A673 (cell line): ENCODE results near the gene TTC33.

Experiments used
- EZH2 ChIP-seq: fragments of 200-600 bp; sonication (generic); IDR thresholded peaks from 2 replicates; pipeline ENCODE4 v1.6.1; 2017; ENCODE audit warnings: borderline replicate concordance, low read depth, mild to moderate bottlenecking, mixed read lengths, antibody characterized with exemption, low read length; ENCODE audit not compliant: poor library complexity, severe bottlenecking
- TF ChIP-seq, protein P1 (sequence below): fragments of 300-800, 200-600 bp; sonication (generic); conservative IDR thresholded peaks from 2 replicates; pipeline ENCODE4 v1.5.1; 2017; ENCODE audit warnings: low read depth, mild to moderate bottlenecking, antibody characterized with exemption, low read length, moderate library complexity, mixed read lengths

- TF ChIP-seq, protein P1, sequence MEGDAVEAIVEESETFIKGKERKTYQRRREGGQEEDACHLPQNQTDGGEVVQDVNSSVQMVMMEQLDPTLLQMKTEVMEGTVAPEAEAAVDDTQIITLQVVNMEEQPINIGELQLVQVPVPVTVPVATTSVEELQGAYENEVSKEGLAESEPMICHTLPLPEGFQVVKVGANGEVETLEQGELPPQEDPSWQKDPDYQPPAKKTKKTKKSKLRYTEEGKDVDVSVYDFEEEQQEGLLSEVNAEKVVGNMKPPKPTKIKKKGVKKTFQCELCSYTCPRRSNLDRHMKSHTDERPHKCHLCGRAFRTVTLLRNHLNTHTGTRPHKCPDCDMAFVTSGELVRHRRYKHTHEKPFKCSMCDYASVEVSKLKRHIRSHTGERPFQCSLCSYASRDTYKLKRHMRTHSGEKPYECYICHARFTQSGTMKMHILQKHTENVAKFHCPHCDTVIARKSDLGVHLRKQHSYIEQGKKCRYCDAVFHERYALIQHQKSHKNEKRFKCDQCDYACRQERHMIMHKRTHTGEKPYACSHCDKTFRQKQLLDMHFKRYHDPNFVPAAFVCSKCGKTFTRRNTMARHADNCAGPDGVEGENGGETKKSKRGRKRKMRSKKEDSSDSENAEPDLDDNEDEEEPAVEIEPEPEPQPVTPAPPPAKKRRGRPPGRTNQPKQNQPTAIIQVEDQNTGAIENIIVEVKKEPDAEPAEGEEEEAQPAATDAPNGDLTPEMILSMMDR: no peak
- no peak for TF ChIP-seq EZH2
Measured at GRCh38 chr5:40572937-40573336, 182.8 kb downstream of the TTC33 start.
